HG03196 (cell line): Measurements from ENCODE around the gene ZNF397.

Source experiments
- ATAC-seq: cut with Tn5 transposase; IDR thresholded peaks from one replicate; pipeline ENCODE4 v1.9.1; 2021; ENCODE audit not compliant: unreplicated experiment

Gene ZNF397

GRCh38 chr18:35290094-35290735 lies 49.4 kb downstream of the ZNF397 start, which contains the start of gene ZSCAN30:
Gene ZSCAN30 (minus strand): TSS chr18:35290229. CDS start chr18:35264352, 25,877 bp downstream.
- ATAC-seq: peak; percentile 92

- ATAC-seq: no peak
Observed at GRCh38 chr18:35291166-35291565, 50.3 kb downstream of the ZNF397 start.

- ATAC-seq: no peak
Observed at GRCh38 chr18:35296060-35296459, 55.2 kb downstream of the ZNF397 start.

DNA sequence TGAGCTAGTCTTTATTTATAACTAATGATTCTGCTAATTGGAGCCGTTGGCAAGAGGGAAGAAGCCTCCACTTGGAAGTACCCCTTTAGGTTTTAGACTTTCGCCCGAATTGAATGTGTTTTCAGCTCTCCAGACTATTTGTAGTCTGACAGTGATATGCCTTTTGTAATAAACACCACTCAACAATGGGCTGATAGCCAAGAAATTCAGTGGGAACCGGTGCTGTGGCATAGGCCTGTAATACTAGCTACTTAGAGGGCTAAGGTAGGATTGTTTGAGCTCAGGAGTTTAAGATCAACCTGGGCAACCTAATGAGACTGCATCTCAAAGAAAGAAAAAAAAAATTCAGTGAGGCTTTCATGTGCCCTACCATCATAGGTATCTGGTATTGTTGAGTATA lies 62.8 kb downstream of the ZNF397 start:
- ATAC-seq: no peak

- no peak for ATAC-seq
Observed at GRCh38 chr18:35306588-35307250, 65.9 kb downstream of the ZNF397 start.
